A172 (cell line): ENCODE results near the gene HNF4A. TPM values are rescaled to one million over a fixed set of nuclear protein-coding genes. Genes with fewer than 3 reads are reported as not detected.
A peak's percentile ranks its signal among the peaks of the same experiment; 100 is the strongest.
"Not testable (repeated sequence)": the region's sequence is repeated elsewhere in the genome, so short reads cannot be mapped to it uniquely, and the experiment has no call there.

Experiments
- DNase-seq: peaks from one replicate; pipeline ENCODE4 v3.0.0-alpha.2; 2015; ENCODE audit warnings: low spot score
- total RNA-seq: library from RNA; depleted of rRNA; stranded (reverse); fragments of >200 nt; shearing (Covaris generic); gene quantifications from 2 replicates; pipeline ENCODE4 v1.2.3, GENCODE V29; 2014; rRNA removed

HNF4A gene
- total RNA-seq, 1 experiment from 2014 or later: not detected

DNA sequence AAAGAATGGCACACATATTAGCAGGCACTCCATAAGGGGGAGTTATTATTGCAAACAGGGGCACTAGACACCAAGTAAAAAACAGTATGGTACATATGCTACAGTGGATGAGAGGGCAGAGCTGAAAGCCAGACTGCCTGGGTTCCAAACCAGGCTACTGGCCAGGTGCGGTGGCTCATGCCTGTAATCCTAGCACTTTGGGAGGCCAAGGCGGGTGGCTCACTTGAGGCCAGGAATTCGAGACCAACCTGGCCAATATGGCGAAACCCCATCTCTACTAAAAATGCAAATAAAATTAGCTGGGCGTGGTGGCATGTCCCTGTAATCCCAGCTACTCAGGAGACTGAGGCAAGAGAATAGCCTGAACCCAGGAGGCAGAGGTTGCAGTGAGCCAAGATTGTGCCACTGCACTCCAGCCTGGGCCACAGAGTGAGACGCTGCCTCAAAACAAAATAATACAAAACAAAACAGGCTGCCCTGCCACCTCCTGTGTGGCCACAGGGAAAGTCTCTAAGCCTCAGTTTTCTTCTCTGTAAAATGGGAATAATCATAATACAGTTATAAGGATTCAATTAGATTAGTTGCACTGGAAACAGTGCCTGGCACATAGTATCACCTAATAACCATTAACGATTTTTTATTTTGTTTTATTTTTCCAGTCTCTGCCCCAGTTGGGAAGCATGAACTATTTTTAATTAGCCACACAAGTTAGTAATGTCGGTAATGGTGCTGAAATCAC, 112.7 kb downstream of the HNF4A start:
- no peak for DNase-seq

DNA sequence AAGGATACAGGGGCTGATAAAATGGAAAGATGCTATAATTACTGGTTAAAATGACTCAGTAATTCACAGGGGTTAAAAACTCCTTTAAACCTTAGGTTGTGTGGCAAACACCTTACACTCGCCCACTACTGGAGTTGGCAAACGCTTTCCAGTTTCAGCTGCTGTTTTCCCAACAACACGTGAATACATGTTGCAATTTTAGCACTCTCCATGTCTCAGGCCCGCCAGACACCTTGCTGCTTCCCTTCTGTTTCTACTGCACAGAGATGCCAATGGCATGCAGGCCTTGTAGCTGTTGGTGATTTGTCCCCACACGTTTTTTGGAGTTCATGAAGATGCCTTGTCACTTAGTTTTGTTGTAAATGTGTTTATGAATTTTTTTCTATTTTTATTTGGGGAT, 114.8 kb downstream of the HNF4A start:
- DNase-seq: no peak

GRCh38 chr20:44471481-44471882, 116.0 kb downstream of the HNF4A start:
- no peak for DNase-seq

GRCh38 chr20:44472283-44472682, 116.8 kb downstream of the HNF4A start:
- not testable (repeated sequence) for DNase-seq

GRCh38 chr20:44475372-44475693, 119.8 kb downstream of the HNF4A start:
- DNase-seq: no peak

DNA sequence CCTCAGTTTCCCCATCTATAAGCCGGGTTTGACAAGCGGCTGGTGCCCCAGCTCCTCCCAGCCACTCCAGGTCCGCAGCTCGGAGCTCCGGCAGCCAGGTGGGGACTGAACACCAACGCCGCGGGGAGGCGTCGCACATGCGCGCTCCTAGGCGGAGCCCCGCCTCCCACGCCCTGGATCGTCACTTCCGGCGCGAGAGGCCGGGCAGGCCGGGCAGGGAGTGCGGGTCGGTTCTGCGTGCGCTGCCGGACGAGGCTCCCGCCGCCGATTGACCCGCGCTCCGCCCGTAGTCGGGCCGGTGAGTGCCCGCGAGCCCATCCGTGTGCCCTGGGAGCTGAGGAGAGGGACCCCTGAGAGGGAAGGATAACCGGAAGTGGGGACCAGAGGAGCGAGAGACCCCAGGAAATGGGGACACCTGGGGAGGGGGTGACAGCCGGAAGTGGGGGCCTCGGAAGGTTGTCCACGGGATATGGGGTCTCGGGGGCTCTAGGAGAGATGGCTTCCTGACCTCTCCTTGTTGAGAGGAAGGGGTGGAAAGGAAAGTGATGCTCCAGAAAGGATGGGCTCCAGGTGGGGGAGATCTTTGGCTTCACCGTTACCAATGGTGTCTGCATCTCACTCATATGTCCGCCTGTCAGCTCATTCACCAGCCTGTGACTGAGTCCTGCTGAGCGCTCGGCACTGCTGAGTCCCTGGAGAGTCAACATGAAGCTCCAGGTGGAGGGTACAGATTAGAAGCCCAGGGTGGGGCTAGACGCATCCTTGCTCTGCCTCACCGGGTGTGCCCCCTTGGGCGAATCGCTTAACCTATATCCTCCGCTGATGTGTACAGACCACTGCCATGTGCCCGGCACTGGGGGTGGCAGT, 120.4 kb downstream of the HNF4A start, which contains the start of gene TTPAL:
Gene TTPAL (plus strand): TSS at position 181 of the 867 bp plus-strand sequence. CDS start 4,126 bp downstream, outside the sequence.
- DNase-seq: peak; percentile 82

GRCh38 chr20:44477151-44477550, 121.7 kb downstream of the HNF4A start:
- no peak for DNase-seq

DNA sequence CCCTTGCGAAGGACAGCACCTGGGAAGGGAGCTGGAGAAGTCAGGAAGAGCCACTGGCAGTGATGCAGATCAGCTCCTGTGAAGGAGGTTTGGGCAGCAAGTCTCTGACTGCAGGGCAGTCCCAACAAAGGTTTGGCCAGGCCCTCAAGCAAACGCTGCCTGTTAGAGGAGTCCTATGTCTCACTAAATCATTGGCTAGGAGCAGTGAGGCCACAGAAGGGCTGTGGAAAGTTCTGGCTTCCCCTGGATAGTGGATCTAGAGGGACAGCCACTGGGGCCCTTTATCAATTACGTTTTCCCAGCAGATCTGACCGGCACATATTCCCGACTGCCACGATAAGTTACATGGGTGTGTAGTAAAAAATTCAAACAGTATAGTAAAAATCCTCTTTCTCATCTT, 122.7 kb downstream of the HNF4A start:
- DNase-seq: no peak

GRCh38 chr20:44479643-44480042, 124.1 kb downstream of the HNF4A start:
- no peak for DNase-seq

DNA sequence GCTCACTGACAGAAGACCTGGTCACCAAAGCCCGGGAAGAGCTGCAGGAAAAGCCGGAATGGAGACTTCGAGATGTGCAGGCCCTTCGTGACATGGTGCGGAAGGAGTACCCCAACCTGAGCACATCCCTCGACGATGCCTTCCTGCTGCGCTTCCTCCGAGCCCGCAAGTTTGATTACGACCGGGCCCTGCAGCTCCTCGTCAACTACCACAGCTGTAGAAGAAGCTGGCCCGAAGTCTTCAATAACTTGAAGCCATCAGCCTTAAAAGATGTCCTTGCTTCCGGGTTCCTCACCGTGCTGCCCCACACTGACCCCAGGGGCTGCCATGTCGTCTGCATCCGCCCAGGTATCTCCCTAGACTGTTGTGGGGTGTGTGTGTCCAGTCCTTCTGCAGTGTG, 124.6 kb downstream of the HNF4A start:
- no peak for DNase-seq

DNA sequence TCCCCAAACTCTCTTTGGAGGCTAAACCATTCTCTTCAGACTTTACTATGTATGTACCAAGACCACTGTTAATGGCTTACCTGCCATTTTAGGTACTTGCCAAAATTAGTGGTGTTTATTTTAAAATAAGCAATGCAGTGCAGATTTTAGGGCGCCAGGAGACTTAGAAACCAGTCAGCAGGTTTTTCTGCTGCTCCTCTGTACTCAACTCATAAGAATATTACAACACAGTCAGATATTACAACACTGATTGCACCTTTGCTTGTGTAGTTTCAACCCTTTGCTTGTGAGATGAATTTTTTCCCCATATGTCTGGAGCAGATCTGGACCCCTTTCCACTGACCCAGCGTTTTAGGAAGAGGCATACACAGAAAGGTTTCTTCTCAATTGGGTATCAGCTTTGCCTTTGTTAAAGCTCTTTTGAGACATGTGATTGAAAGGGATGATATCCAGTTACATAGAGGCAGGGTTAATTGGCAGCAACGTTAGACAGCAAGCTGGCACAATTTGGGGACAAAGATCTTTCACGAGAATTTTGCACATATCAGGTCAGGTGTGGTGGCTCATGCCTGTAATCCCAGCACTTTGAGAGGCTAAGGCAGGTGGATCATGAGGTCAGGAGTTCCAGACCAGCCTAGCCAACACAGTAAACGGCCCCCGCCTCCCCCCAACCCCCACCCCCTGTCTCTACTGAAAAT, 126.4 kb downstream of the HNF4A start:
- no peak for DNase-seq

DNA sequence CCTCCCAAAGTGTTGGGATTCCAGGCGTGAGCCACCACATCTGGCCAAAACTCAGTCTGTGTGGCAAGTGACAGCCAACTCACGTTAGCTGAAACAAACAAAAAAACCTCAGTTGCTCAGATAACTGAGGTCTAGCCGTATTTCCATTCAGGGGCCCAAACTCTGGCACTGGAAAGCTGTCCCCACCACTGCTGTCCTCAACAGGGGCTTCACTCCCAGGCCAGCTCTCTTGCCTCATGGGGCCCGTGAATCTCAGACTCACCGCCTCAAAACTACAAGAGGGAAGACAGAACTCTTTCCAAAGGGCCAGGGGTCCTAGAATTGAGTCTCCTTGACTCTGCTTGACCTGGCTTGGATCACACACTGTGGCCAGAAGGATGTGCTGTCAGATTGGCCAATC, 127.6 kb downstream of the HNF4A start:
- no peak for DNase-seq

Other genes with a start within 250 kb of the HNF4A start
- 3.1 and 4.8 TPM in 2 replicates for gene JPH2, start 168.5 kb upstream of the HNF4A start, total RNA-seq
- 61.7 and 69.9 TPM in 2 replicates for gene OSER1, start 144.9 kb upstream of the HNF4A start, total RNA-seq
- 0.19 TPM in 1 of 2 replicates, not detected in the other for gene GDAP1L1, start 108.4 kb upstream of the HNF4A start, total RNA-seq
- 11.8 and 12.9 TPM in 2 replicates for gene FITM2, start 44.5 kb upstream of the HNF4A start, total RNA-seq
- gene R3HDML, start 18.7 kb upstream of the HNF4A start, total RNA-seq: not detected in 2 replicates
- gene TTPAL, start 120.2 kb downstream of the HNF4A start, total RNA-seq: 9.8 and 10.9 TPM in 2 replicates
- gene SERINC3, start 166.4 kb downstream of the HNF4A start, total RNA-seq: 88.0 and 103 TPM in 2 replicates
- gene PKIG, start 226.9 kb downstream of the HNF4A start, total RNA-seq: 139 and 149 TPM in 2 replicates